ENCODE measurements around the gene RFX2.

RFX2 gene

DNA sequence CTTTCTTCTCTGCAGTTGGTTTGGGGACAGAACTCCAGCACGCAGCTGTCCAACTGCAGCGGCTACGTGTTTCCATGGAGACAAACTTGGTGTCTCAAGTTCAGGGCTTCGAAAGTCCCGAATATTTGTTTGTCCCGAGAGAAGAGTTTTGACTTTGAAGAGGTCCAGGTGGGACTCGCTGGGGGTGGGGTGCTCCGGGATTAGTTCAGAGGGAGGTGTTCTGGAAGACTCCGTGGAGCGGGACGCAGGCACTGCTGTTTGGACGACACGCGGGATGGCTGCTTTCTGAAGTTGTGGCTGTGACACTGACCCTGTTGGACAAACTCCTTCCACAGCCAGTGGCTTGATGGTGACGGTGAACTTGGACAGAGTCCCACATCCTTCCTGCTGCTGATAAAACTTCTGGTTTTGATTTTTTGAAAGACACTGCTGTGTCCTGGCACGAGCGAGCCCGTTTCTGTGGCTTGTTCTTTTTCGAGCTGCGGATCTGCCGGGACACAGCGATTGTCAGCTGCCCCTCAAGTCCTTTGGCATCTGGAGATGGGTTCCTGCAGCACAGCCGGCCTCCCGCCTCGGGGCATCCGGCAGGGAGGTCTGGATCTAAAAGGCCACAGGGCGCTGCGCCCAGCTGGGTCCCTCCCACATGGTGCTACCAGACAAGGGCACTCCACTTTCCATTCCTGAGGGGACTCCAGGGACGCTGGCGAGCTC, 116.5 kb downstream of the RFX2 start:
- TF ChIP-seq, protein P1, sequence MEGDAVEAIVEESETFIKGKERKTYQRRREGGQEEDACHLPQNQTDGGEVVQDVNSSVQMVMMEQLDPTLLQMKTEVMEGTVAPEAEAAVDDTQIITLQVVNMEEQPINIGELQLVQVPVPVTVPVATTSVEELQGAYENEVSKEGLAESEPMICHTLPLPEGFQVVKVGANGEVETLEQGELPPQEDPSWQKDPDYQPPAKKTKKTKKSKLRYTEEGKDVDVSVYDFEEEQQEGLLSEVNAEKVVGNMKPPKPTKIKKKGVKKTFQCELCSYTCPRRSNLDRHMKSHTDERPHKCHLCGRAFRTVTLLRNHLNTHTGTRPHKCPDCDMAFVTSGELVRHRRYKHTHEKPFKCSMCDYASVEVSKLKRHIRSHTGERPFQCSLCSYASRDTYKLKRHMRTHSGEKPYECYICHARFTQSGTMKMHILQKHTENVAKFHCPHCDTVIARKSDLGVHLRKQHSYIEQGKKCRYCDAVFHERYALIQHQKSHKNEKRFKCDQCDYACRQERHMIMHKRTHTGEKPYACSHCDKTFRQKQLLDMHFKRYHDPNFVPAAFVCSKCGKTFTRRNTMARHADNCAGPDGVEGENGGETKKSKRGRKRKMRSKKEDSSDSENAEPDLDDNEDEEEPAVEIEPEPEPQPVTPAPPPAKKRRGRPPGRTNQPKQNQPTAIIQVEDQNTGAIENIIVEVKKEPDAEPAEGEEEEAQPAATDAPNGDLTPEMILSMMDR (IDR thresholded peaks at IDR 0.05; ENCODE audit: insufficient read depth, low read length, poor library complexity, severe bottlenecking), result no peak
- TF ChIP-seq EZH2phosphoT487 (conservative IDR thresholded peaks at IDR 0.05; ENCODE audit: low read length), result no peak
- H3F3A ChIP-seq (ENCODE audit: insufficient read depth), result no peaks in the 10 kb centered on the region
- no peak overlapping the region for H3K4me2 ChIP-seq (ENCODE audit: low read depth, low read length, poor library complexity, severe bottlenecking)
- no peaks in the 10 kb centered on the region for H3K9me3 ChIP-seq (ENCODE audit: insufficient read depth, low read length)
- no peaks in the 10 kb centered on the region for H3K9me2 ChIP-seq (replicated peaks; ENCODE audit: insufficient read depth, low read length)
- no peaks in the 10 kb centered on the region for H3K36me3 ChIP-seq (ENCODE audit: low read length)
- 0 out of 2 replicates have a peak, but pooled peaks cover 3% of the 10 kb centered on the region for H4K20me1 ChIP-seq (ENCODE audit: low read depth, low read length)
- no peak overlapping the region for H3K4me3 ChIP-seq (ENCODE audit: insufficient read depth, low read length, poor library complexity, severe bottlenecking)
- H2AFZ ChIP-seq (ENCODE audit: low read depth, low read length, severe bottlenecking), result no peak overlapping the region
- no peak overlapping the region for H3K9ac ChIP-seq (ENCODE audit: low read length)
- H3K79me2 ChIP-seq (ENCODE audit: insufficient read depth, low read length), result no peaks in the 10 kb centered on the region
- H3K27me3 ChIP-seq (ENCODE audit: low read length), result no peaks in the 10 kb centered on the region
- no peak overlapping the region for H3K27ac ChIP-seq (ENCODE audit: low read depth, low read length)

DNA sequence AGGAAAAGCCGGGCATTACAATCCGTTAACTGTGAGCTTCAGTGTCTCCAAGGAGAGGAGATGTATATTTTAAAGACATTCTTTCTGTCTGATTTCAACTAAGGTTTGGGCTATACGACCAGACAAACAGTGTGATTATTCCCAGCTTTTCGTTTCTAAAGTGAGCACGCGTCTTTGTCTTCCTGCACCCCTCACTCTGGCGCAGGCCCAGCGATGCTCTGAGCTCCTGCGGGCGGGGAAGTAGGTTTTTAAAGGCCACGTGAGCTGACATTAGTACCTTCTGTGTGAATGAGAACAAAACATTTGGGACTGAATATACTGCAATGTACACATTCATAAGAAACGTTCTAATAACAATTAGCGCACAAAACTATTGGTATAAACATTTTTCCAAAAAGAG, 117.1 kb downstream of the RFX2 start:
- H3K27ac ChIP-seq (ENCODE audit: low read depth, low read length), result no peak overlapping the region
- H3K9me2 ChIP-seq (replicated peaks; ENCODE audit: insufficient read depth, low read length), result no peaks in the 10 kb centered on the region
- H3K27me3 ChIP-seq (ENCODE audit: low read length), result no peaks in the 10 kb centered on the region
- no peak overlapping the region for H3K4me2 ChIP-seq (ENCODE audit: low read depth, low read length, poor library complexity, severe bottlenecking)
- no peak for TF ChIP-seq EZH2phosphoT487 (conservative IDR thresholded peaks at IDR 0.05; ENCODE audit: low read length)
- TF ChIP-seq, protein P1 (IDR thresholded peaks at IDR 0.05; ENCODE audit: insufficient read depth, low read length, poor library complexity, severe bottlenecking), result no peak
- 0 out of 2 replicates have a peak, but pooled peaks cover 3% of the 10 kb centered on the region for H4K20me1 ChIP-seq (ENCODE audit: low read depth, low read length)
- H3K36me3 ChIP-seq (ENCODE audit: low read length), result no peaks in the 10 kb centered on the region
- H3K9ac ChIP-seq (ENCODE audit: low read length), result no peak overlapping the region
- no peaks in the 10 kb centered on the region for H3K9me3 ChIP-seq (ENCODE audit: insufficient read depth, low read length)
- H3K79me2 ChIP-seq (ENCODE audit: insufficient read depth, low read length), result no peaks in the 10 kb centered on the region
- H2AFZ ChIP-seq (ENCODE audit: low read depth, low read length, severe bottlenecking), result no peak overlapping the region
- no peaks in the 10 kb centered on the region for H3F3A ChIP-seq (ENCODE audit: insufficient read depth)
- no peak overlapping the region for H3K4me3 ChIP-seq (ENCODE audit: insufficient read depth, low read length, poor library complexity, severe bottlenecking)

DNA sequence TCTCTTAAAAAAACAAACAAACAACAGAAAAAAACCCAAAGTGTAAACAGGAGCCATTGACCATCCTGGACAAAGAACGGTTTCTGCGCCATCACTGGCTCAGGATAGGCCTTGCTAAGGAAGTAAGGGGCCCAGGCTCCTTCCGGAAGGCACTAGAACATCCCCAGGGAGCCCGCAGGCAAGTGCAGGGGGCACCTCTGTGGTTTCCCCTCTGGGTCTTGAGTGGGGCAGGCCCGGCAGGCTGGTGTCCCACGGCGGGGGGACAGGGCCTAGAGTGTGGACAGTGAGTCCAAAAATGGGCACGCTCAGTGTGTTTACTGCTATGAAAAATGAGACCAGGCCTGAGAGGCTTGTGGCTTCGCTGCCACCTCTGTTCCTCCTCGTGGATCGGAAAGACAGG, 117.5 kb downstream of the RFX2 start:
- 0 out of 2 replicates have a peak, but pooled peaks cover 3% of the 10 kb centered on the region for H4K20me1 ChIP-seq (ENCODE audit: low read depth, low read length)
- TF ChIP-seq, protein P1 (IDR thresholded peaks at IDR 0.05; ENCODE audit: insufficient read depth, low read length, poor library complexity, severe bottlenecking), result no peak
- no peak for TF ChIP-seq EZH2phosphoT487 (conservative IDR thresholded peaks at IDR 0.05; ENCODE audit: low read length)
- no peaks in the 10 kb centered on the region for H3K9me3 ChIP-seq (ENCODE audit: insufficient read depth, low read length)
- no peak overlapping the region for H2AFZ ChIP-seq (ENCODE audit: low read depth, low read length, severe bottlenecking)
- H3K27ac ChIP-seq (ENCODE audit: low read depth, low read length), result no peak overlapping the region
- no peaks in the 10 kb centered on the region for H3K27me3 ChIP-seq (ENCODE audit: low read length)
- no peaks in the 10 kb centered on the region for H3K36me3 ChIP-seq (ENCODE audit: low read length)
- H3F3A ChIP-seq (ENCODE audit: insufficient read depth), result no peaks in the 10 kb centered on the region
- H3K4me2 ChIP-seq (ENCODE audit: low read depth, low read length, poor library complexity, severe bottlenecking), result no peak overlapping the region
- no peak overlapping the region for H3K4me3 ChIP-seq (ENCODE audit: insufficient read depth, low read length, poor library complexity, severe bottlenecking)
- H3K79me2 ChIP-seq (ENCODE audit: insufficient read depth, low read length), result no peaks in the 10 kb centered on the region
- H3K9ac ChIP-seq (ENCODE audit: low read length), result no peak overlapping the region
- no peaks in the 10 kb centered on the region for H3K9me2 ChIP-seq (replicated peaks; ENCODE audit: insufficient read depth, low read length)
